Measurements from ENCODE around the gene ACTR5. TPM values are rescaled to one million over a fixed set of nuclear protein-coding genes. Genes with fewer than 3 reads are reported as not detected.

ACTR5 gene
- total and polyA plus RNA-seq, 4 donors, result 1.9 to 5.4 (median 4.0) TPM

GRCh38 chr20:38722683-38723016, 25.6 kb upstream of the ACTR5 start:
- peaks cover 0 to 14% (median 3%) of the 10 kb centered on the region in 4 donors for H3K4me1 ChIP-seq (ENCODE audit: control insufficient read depth in 4 of 4, insufficient read depth in 4 of 4, low read length in 3 of 4)

More at GRCh38 chr20:38722683-38723016, 25.6 kb upstream of the ACTR5 start:
- Histone ChIP-seq H3K9me3 (ENCODE audit: control insufficient read depth in 4 of 4, low read length in 3 of 4) (no peaks in the 10 kb centered on the region), H3K36me3 (ENCODE audit: control insufficient read depth in 4 of 4, insufficient read depth in 3 of 4, low read depth in 1 of 4, low read length in 3 of 4) (no peaks in the 10 kb centered on the region), H3K27me3 (ENCODE audit: control insufficient read depth in 4 of 4, insufficient read depth in 4 of 4, low read length in 3 of 4) (peaks cover 5 to 25% (median 15%) of the 10 kb centered on the region in 4 donors), H3K27ac (ENCODE audit: low read depth in 1 of 2, low read length in 2 of 2) (no peak overlapping the region), H3K9ac (ENCODE audit: low read depth in 1 of 2, low read length in 2 of 2) (no peak overlapping the region), H3K4me3 (ENCODE audit: low read depth in 1 of 3, low read length in 3 of 3) (no peak overlapping the region)
- no peak for DNase-seq (ENCODE audit: low spot score)
- 4% methylated on average over 7 of the region's 7 CpGs for WGBS
- TF ChIP-seq FOXA2 (IDR thresholded peaks at IDR 0.05) (no peak), MAX (IDR thresholded peaks at IDR 0.05) (no peak), REST (IDR thresholded peaks at IDR 0.05) (no peak), YY1 (IDR thresholded peaks at IDR 0.05) (no peak), HNF4G (IDR thresholded peaks at IDR 0.05) (no peak), RXRA (IDR thresholded peaks at IDR 0.05) (no peak), TAF1 (conservative IDR thresholded peaks at IDR 0.05) (no peak), ATF3 (IDR thresholded peaks at IDR 0.05) (no peak), NR2F2 (IDR thresholded peaks at IDR 0.05) (no peak), GABPA (IDR thresholded peaks at IDR 0.05 in 1 of 2, conservative IDR thresholded peaks at IDR 0.05 in 1 of 2) (no peak), ZBTB33 (IDR thresholded peaks at IDR 0.05) (no peak), JUND (IDR thresholded peaks at IDR 0.05) (no peak), CTCF (IDR thresholded peaks at IDR 0.05; ENCODE audit: low read depth, low read length, missing input control) (no peak), SP1 (IDR thresholded peaks at IDR 0.05) (no peak), EGR1 (IDR thresholded peaks at IDR 0.05; ENCODE audit: low read depth in 2 of 2) (no peak), RAD21 (IDR thresholded peaks at IDR 0.05) (no peak), FOXA1 (IDR thresholded peaks at IDR 0.05) (no peak), HNF4A (conservative IDR thresholded peaks at IDR 0.05) (no peak)

Measured in liver (tissue), 9 donors.